ENCODE measurements around the gene NIPAL1.

Gene NIPAL1

DNA sequence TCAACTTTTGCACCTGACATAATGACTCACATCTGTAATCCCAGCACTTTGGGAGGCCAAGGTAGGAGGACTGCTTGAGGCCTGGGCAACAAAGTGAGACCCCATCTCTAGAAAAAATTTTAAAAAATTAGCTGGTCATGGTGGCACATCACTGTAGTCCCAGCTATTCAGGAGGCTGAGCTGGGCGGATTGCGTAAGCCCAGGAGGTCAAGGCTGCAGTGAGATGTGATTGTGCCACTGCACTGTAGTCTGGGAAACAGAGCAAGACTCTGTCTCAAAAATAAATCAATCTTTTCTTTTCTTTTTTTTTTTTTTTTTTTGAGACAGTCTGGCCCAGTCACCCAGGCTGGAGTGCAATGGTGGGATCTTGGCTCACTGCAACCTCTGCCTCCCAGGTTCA is 52.5 kb downstream of the NIPAL1 start:
- Histone ChIP-seq H3K27ac (ENCODE audit: low read depth, low read length) (no peak overlapping the region), H2AK5ac (ENCODE audit: low read length) (no peak overlapping the region), H2BK12ac (ENCODE audit: low read length) (no peak overlapping the region), H4K8ac (ENCODE audit: low read depth, low read length) (no peak overlapping the region), H3K27me3 (ENCODE audit: insufficient read depth, low read length) (no peaks in the 10 kb centered on the region), H3K79me2 (ENCODE audit: control insufficient read depth, insufficient read depth, low read length, poor library complexity) (no peaks in the 10 kb centered on the region), H3K9me3 (ENCODE audit: insufficient read depth, low read depth, low read length) (no peaks in the 10 kb centered on the region), H3K36me3 (ENCODE audit: control insufficient read depth in 1 of 2, insufficient read depth in 2 of 2, low read length in 2 of 2) (no peaks in the 10 kb centered on the region), H2BK5ac (ENCODE audit: low read depth, low read length, poor library complexity) (no peak overlapping the region), H2AFZ (ENCODE audit: insufficient read depth, low read length, poor library complexity) (no peak overlapping the region), H3K4ac (ENCODE audit: low read depth, low read length) (no peak overlapping the region), H3K14ac (ENCODE audit: low read length) (no peak overlapping the region), H2BK120ac (ENCODE audit: insufficient read depth, low read length, poor library complexity) (no peak overlapping the region), H3K4me1 (ENCODE audit: control insufficient read depth in 1 of 2, insufficient read depth in 2 of 2, low read length in 2 of 2) (no peaks in the 10 kb centered on the region), H3K23ac (ENCODE audit: low read length) (no peak overlapping the region), H3K4me2 (ENCODE audit: low read length) (no peak overlapping the region), H4K91ac (ENCODE audit: low read depth, low read length) (no peak overlapping the region), H3K9ac (ENCODE audit: low read length) (no peak overlapping the region), H3K18ac (ENCODE audit: low read length) (no peak overlapping the region), H3K4me3 (ENCODE audit: low read depth, low read length) (no peak overlapping the region), H4K12ac (ENCODE audit: low read depth, low read length) (no peak overlapping the region), H3K79me1 (ENCODE audit: low read length) (no peaks in the 10 kb centered on the region)
- peak; percentile 15 to 26 for DNase-seq
- WGBS (ENCODE audit: extremely low coverage, insufficient coverage, insufficient read length): no CpG with 5 or more reads among the region's 2 CpGs

DNA sequence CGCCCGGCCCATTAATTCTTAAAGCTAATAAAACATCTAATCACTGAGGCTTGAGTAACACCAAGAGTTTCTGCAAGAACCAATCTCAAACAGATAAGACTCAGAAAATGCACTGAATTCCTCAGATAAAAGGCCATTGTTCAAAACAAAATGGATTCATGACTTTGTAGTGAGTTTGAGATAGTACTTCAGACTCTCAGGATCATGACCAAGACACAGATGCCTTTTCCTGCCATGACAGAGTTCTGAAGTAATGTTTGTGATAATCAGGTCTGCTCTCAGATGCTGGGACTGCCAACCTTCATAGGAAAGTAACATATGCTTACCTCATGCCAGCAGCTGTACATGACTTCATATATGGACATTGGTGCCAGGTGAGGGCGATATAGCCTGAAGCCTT is 54.6 kb downstream of the NIPAL1 start:
- DNase-seq: peak; percentile 87 to 97
- H3K9ac ChIP-seq (ENCODE audit: low read length): no peak overlapping the region
- WGBS (ENCODE audit: extremely low coverage, insufficient coverage, insufficient read length): no CpG with 5 or more reads among the region's 3 CpGs
- H3K4me3 ChIP-seq (ENCODE audit: low read depth, low read length): no peak overlapping the region
- no peak overlapping the region for H2BK12ac ChIP-seq (ENCODE audit: low read length)
- H3K23ac ChIP-seq (ENCODE audit: low read length): no peak overlapping the region
- H3K27ac ChIP-seq (ENCODE audit: low read depth, low read length): no peak overlapping the region
- H4K12ac ChIP-seq (ENCODE audit: low read depth, low read length): no peak overlapping the region
- H3K79me2 ChIP-seq (ENCODE audit: control insufficient read depth, insufficient read depth, low read length, poor library complexity): no peaks in the 10 kb centered on the region
- no peak overlapping the region for H4K91ac ChIP-seq (ENCODE audit: low read depth, low read length)
- H4K8ac ChIP-seq (ENCODE audit: low read depth, low read length): no peak overlapping the region
- H3K36me3 ChIP-seq (ENCODE audit: control insufficient read depth in 1 of 2, insufficient read depth in 2 of 2, low read length in 2 of 2): no peaks in the 10 kb centered on the region
- H2AK5ac ChIP-seq (ENCODE audit: low read length): no peak overlapping the region
- no peak overlapping the region for H3K14ac ChIP-seq (ENCODE audit: low read length)
- H3K4me1 ChIP-seq (ENCODE audit: control insufficient read depth in 1 of 2, insufficient read depth in 2 of 2, low read length in 2 of 2): no peaks in the 10 kb centered on the region
- H3K9me3 ChIP-seq (ENCODE audit: insufficient read depth, low read depth, low read length): no peaks in the 10 kb centered on the region
- no peak overlapping the region for H3K4ac ChIP-seq (ENCODE audit: low read depth, low read length)
- no peak overlapping the region for H3K18ac ChIP-seq (ENCODE audit: low read length)
- no peak overlapping the region for H3K4me2 ChIP-seq (ENCODE audit: low read length)
- H2AFZ ChIP-seq (ENCODE audit: insufficient read depth, low read length, poor library complexity): no peak overlapping the region
- no peaks in the 10 kb centered on the region for H3K79me1 ChIP-seq (ENCODE audit: low read length)
- H2BK5ac ChIP-seq (ENCODE audit: low read depth, low read length, poor library complexity): no peak overlapping the region
- H3K27me3 ChIP-seq (ENCODE audit: insufficient read depth, low read length): no peaks in the 10 kb centered on the region
- H2BK120ac ChIP-seq (ENCODE audit: insufficient read depth, low read length, poor library complexity): no peak overlapping the region

DNA sequence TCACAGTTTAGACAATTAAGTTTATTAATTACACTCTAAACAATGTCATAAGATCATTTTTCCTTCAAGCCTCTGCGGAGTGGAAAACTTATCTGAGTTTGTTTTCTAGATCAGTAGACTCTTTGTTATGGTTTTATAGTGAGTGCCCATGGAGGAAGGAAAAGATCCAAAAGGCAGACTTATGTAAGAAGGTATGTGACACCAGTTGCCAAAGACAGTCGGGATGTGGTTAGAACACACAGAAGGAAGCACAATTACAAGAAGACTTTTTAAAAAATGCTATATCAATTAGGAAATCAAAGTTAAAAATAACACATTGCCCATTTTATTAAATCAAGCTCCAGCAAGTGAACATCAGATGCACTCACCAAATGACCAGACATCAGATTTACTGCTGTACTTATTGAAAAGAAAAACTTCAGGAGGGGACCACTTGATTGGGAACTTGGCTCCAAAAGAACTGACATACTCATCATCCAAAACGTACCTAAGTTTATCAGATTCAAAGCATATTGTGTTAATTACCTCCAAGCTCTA is 57.1 kb downstream of the NIPAL1 start:
- Histone ChIP-seq H3K4me1 (ENCODE audit: control insufficient read depth in 1 of 2, insufficient read depth in 2 of 2, low read length in 2 of 2) (no peaks in the 10 kb centered on the region), H3K27ac (ENCODE audit: low read depth, low read length) (no peak overlapping the region), H2BK5ac (ENCODE audit: low read depth, low read length, poor library complexity) (no peak overlapping the region), H3K4ac (ENCODE audit: low read depth, low read length) (no peak overlapping the region), H3K14ac (ENCODE audit: low read length) (no peak overlapping the region), H2AFZ (ENCODE audit: insufficient read depth, low read length, poor library complexity) (no peak overlapping the region), H3K4me3 (ENCODE audit: low read depth, low read length) (no peak overlapping the region), H4K91ac (ENCODE audit: low read depth, low read length) (no peak overlapping the region), H3K4me2 (ENCODE audit: low read length) (no peak overlapping the region), H3K79me1 (ENCODE audit: low read length) (no peaks in the 10 kb centered on the region), H3K79me2 (ENCODE audit: control insufficient read depth, insufficient read depth, low read length, poor library complexity) (no peaks in the 10 kb centered on the region), H2BK120ac (ENCODE audit: insufficient read depth, low read length, poor library complexity) (no peak overlapping the region), H3K27me3 (ENCODE audit: insufficient read depth, low read length) (no peaks in the 10 kb centered on the region), H2AK5ac (ENCODE audit: low read length) (no peak overlapping the region), H4K8ac (ENCODE audit: low read depth, low read length) (no peak overlapping the region), H3K9me3 (ENCODE audit: insufficient read depth, low read depth, low read length) (no peaks in the 10 kb centered on the region), H3K36me3 (ENCODE audit: control insufficient read depth in 1 of 2, insufficient read depth in 2 of 2, low read length in 2 of 2) (no peaks in the 10 kb centered on the region), H3K9ac (ENCODE audit: low read length) (no peak overlapping the region), H3K18ac (ENCODE audit: low read length) (no peak overlapping the region), H2BK12ac (ENCODE audit: low read length) (no peak overlapping the region), H3K23ac (ENCODE audit: low read length) (no peak overlapping the region), H4K12ac (ENCODE audit: low read depth, low read length) (no peak overlapping the region)
- WGBS (ENCODE audit: extremely low coverage, insufficient coverage, insufficient read length): no CpG with 5 or more reads among the region's 3 CpGs
- DNase-seq: no peak

DNA sequence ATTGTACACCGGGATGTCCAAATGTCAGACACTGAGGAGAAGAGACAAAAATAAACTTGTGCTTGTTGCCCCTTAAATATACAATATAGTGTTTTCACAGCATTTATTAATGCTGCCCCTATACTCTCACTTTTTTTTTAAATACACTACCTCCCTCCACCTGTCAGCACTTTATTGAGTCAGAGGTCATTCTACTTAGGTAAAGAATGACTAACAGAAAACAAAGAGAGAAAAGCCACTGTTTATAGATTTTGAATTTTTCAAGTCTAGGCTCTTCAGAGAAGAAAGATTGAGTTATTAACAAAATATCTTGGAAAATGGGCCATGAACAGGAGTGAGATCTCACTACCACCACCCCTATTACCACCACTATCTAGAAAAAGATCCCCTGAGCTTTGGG is 58.1 kb downstream of the NIPAL1 start:
- Histone ChIP-seq H4K91ac (ENCODE audit: low read depth, low read length) (no peak overlapping the region), H3K4me1 (ENCODE audit: control insufficient read depth in 1 of 2, insufficient read depth in 2 of 2, low read length in 2 of 2) (peaks cover 3 to 4% of the 10 kb centered on the region in 2 experiments), H3K9me3 (ENCODE audit: insufficient read depth, low read depth, low read length) (no peaks in the 10 kb centered on the region), H3K4me2 (ENCODE audit: low read length) (no peak overlapping the region), H3K27ac (ENCODE audit: low read depth, low read length) (no peak overlapping the region), H3K23ac (ENCODE audit: low read length) (no peak overlapping the region), H3K79me2 (ENCODE audit: control insufficient read depth, insufficient read depth, low read length, poor library complexity) (no peaks in the 10 kb centered on the region), H2AFZ (ENCODE audit: insufficient read depth, low read length, poor library complexity) (no peak overlapping the region), H3K4ac (ENCODE audit: low read depth, low read length) (no peak overlapping the region), H3K27me3 (ENCODE audit: insufficient read depth, low read length) (no peaks in the 10 kb centered on the region), H4K12ac (ENCODE audit: low read depth, low read length) (no peak overlapping the region), H2BK12ac (ENCODE audit: low read length) (no peak overlapping the region), H3K9ac (ENCODE audit: low read length) (no peak overlapping the region), H3K4me3 (ENCODE audit: low read depth, low read length) (no peak overlapping the region), H2BK5ac (ENCODE audit: low read depth, low read length, poor library complexity) (no peak overlapping the region), H3K14ac (ENCODE audit: low read length) (no peak overlapping the region), H2AK5ac (ENCODE audit: low read length) (no peak overlapping the region), H3K79me1 (ENCODE audit: low read length) (no peaks in the 10 kb centered on the region), H4K8ac (ENCODE audit: low read depth, low read length) (no peak overlapping the region), H3K36me3 (ENCODE audit: control insufficient read depth in 1 of 2, insufficient read depth in 2 of 2, low read length in 2 of 2) (no peaks in the 10 kb centered on the region), H2BK120ac (ENCODE audit: insufficient read depth, low read length, poor library complexity) (no peak overlapping the region), H3K18ac (ENCODE audit: low read length) (no peak overlapping the region)
- no CpG with 5 or more reads among the region's 1 CpG for WGBS (ENCODE audit: extremely low coverage, insufficient coverage, insufficient read length)
- DNase-seq: no peak

Measured in trophoblast cell (in vitro differentiated cells and primary cell).